ENCODE results near the gene NALCN. TPM values are rescaled to one million over a fixed set of nuclear protein-coding genes. Genes with fewer than 3 reads are reported as not detected.

NALCN gene
- total and polyA plus RNA-seq, 2 experiments from 2014 or later = 0.50 to 0.87 TPM

GRCh38 chr13:101025925-101026324 lies 390.4 kb downstream of the NALCN start (continued):
- TF ChIP-seq REST (IDR thresholded peaks at IDR 0.05; ENCODE audit: unreplicated experiment) = no peak
- TF ChIP-seq POLR2AphosphoS5 (IDR thresholded peaks at IDR 0.05; ENCODE audit: low read depth) = no peak
- TF ChIP-seq CREB1 (CRISPR knock-in tag; IDR thresholded peaks at IDR 0.05; ENCODE audit: low read depth) = no peak
- TF ChIP-seq NANOG (IDR thresholded peaks at IDR 0.05; ENCODE audit: borderline replicate concordance) = no peak
- no peak for TF ChIP-seq STAT1 (IDR thresholded peaks at IDR 0.05; ENCODE audit: unreplicated experiment)
- no peak for TF ChIP-seq EZH2phosphoT487 (IDR thresholded peaks at IDR 0.05; ENCODE audit: unreplicated experiment)

- Mint-ChIP-seq H3K27ac (no peak overlapping the region), H3K4me3 (no peak overlapping the region), H3K36me3 (ENCODE audit: low read depth) (no peaks in the 10 kb centered on the region), H3K4me1 (peaks cover 8% of the 10 kb centered on the region), H3K9me3 (no peaks in the 10 kb centered on the region), H3K27me3 (ENCODE audit: insufficient read depth, low read depth, poor library complexity) (peaks cover 1% of the 10 kb centered on the region)
- ATAC-seq (no peak), DNase-seq (ENCODE audit: low spot score) (no peak)
- Histone ChIP-seq H3K79me2 (replicated peaks; ENCODE audit: insufficient read depth) (no peaks in the 10 kb centered on the region), H3K4me1 (ENCODE audit: insufficient read depth) (no peaks in the 10 kb centered on the region), H3K9me2 (ENCODE audit: insufficient read depth) (no peaks in the 10 kb centered on the region), H3F3A (replicated peaks; ENCODE audit: low read depth) (no peaks in the 10 kb centered on the region), H4K20me1 (replicated peaks; ENCODE audit: insufficient read depth) (no peaks in the 10 kb centered on the region), H3K4me2 (no peak overlapping the region), H2AFZ (peak overlapping the region; percentile 80; the same call in 1 of the 2 replicates), H3K27ac (ENCODE audit: low read depth) (no peak overlapping the region), H3K36me3 (ENCODE audit: insufficient read depth) (no peaks in the 10 kb centered on the region), H3K4me3 (no peak overlapping the region), H3K27me3 (ENCODE audit: insufficient read depth) (no peaks in the 10 kb centered on the region)
- TF ChIP-seq STAT1 (IDR thresholded peaks at IDR 0.05; ENCODE audit: unreplicated experiment) (no peak), ZNF114 (CRISPR knock-in tag; IDR thresholded peaks at IDR 0.05) (no peak), CTCF (conservative IDR thresholded peaks at IDR 0.05; ENCODE audit: low read depth in 2 of 2) (no peak), EZH2phosphoT487 (IDR thresholded peaks at IDR 0.05; ENCODE audit: unreplicated experiment) (no peak)
Observed at GRCh38 chr13:101025519-101025918, 390.8 kb downstream of the NALCN start.

- no peak overlapping the region for H3K4me3 Mint-ChIP-seq
- no peak overlapping the region for H3K27ac ChIP-seq (ENCODE audit: low read depth)
- no peak for ATAC-seq
- no peak for TF ChIP-seq CTCF (conservative IDR thresholded peaks at IDR 0.05; ENCODE audit: low read depth in 2 of 2)
- no peak for TF ChIP-seq CREB1 (CRISPR knock-in tag; IDR thresholded peaks at IDR 0.05; ENCODE audit: low read depth)
Observed at GRCh38 chr13:101019126-101019525, 397.2 kb downstream of the NALCN start.

More at GRCh38 chr13:101019126-101019525, 397.2 kb downstream of the NALCN start:
- no peak for DNase-seq (ENCODE audit: low spot score)
- no peaks in the 10 kb centered on the region for H3K4me1 ChIP-seq (ENCODE audit: insufficient read depth)
- H3K4me3 ChIP-seq = no peak overlapping the region
- no peaks in the 10 kb centered on the region for H3K27me3 ChIP-seq (ENCODE audit: insufficient read depth)
- Mint-ChIP-seq H3K27me3 (ENCODE audit: insufficient read depth, low read depth, poor library complexity) (peaks cover 3% of the 10 kb centered on the region), H3K27ac (no peak overlapping the region), H3K4me1 (peaks cover 5% of the 10 kb centered on the region), H3K36me3 (ENCODE audit: low read depth) (no peaks in the 10 kb centered on the region), H3K9me3 (no peaks in the 10 kb centered on the region; the same call in 2 of the 3 replicates)
- no peaks in the 10 kb centered on the region for H3F3A ChIP-seq (replicated peaks; ENCODE audit: low read depth)
- peaks cover 21% of the 10 kb centered on the region; the same call in 1 of the 2 replicates for H3K9me2 ChIP-seq (ENCODE audit: insufficient read depth)
- H3K36me3 ChIP-seq (ENCODE audit: insufficient read depth) = no peaks in the 10 kb centered on the region
- no peaks in the 10 kb centered on the region for H3K79me2 ChIP-seq (replicated peaks; ENCODE audit: insufficient read depth)
- no peaks in the 10 kb centered on the region for H4K20me1 ChIP-seq (replicated peaks; ENCODE audit: insufficient read depth)
- H3K4me2 ChIP-seq = no peak overlapping the region
- no peak overlapping the region for H2AFZ ChIP-seq
